Common myeloid progenitor, CD34-positive (primary cell): ENCODE measurements around the gene RAB3A.

Source experiments
- CTCF ChIA-PET: fragments of 350-600 bp; sonication (Branson Sonifier 250); formaldehyde crosslinking; loops from one replicate; lab custom pipeline; 2021; ENCODE audit warnings: antibody characterized with exemption; lab: Charles Lee
- POLR2A ChIA-PET: fragments of 350-600 bp; sonication (Branson Sonifier 250); formaldehyde crosslinking; loops from one replicate; lab custom pipeline; 2021; ENCODE audit warnings: antibody characterized with exemption; lab: Charles Lee
- DNase-seq, 3 donors: peaks; one replicate each; pipeline versions ENCODE4 v3.0.0 to v3.0.0-alpha.2; 2013
- H3K27ac ChIP-seq, 2 experiments: 1 replicate in 1 of 2; 2 replicates in 1 of 2; pipeline ENCODE4 v1.7.0; 2013; ENCODE audit warnings: inconsistent platforms in 2 of 2, low read length in 2 of 2, mild to moderate bottlenecking in 2 of 2, low read depth in 1 of 2, moderate library complexity in 1 of 2; ENCODE audit not compliant: severe bottlenecking in 2 of 2, insufficient read depth in 1 of 2, poor library complexity in 1 of 2
- H3K27me3 ChIP-seq, 5 experiments: replicated peaks in 2 of 5; 1 replicate in 3 of 5; 2 replicates in 2 of 5; pipeline versions ENCODE4 v1.6.1 to v1.7.0; 2013; ENCODE audit warnings: low read length in 4 of 5, mild to moderate bottlenecking in 2 of 5, moderate library complexity in 2 of 5, inconsistent platforms in 1 of 5; ENCODE audit not compliant: insufficient read depth in 5 of 5, control insufficient read depth in 4 of 5
- H3K36me3 ChIP-seq, 4 experiments: 1 replicate in 2 of 4; 2 replicates in 2 of 4; pipeline versions ENCODE4 v1.6.1 to v1.7.0; 2013; ENCODE audit warnings: low read length in 3 of 4, control low read depth in 1 of 4, mild to moderate bottlenecking in 1 of 4; ENCODE audit not compliant: control insufficient read depth in 4 of 4, insufficient read depth in 4 of 4
- H3K4me1 ChIP-seq, 4 experiments: 1 replicate in 3 of 4; 2 replicates in 1 of 4; pipeline versions ENCODE4 v1.6.1 to v1.7.1; 2013; ENCODE audit warnings: low read length in 3 of 4, mild to moderate bottlenecking in 3 of 4, control low read depth in 1 of 4, inconsistent platforms in 1 of 4, moderate library complexity in 1 of 4; ENCODE audit not compliant: control insufficient read depth in 4 of 4, insufficient read depth in 4 of 4; ENCODE audit errors: control extremely low read depth in 1 of 4
- H3K4me3 ChIP-seq, 7 experiments: 1 replicate in 4 of 7; 2 replicates in 3 of 7; pipeline versions ENCODE4 v1.5.1 to v1.7.0; 2013; ENCODE audit warnings: mild to moderate bottlenecking in 7 of 7, low read length in 6 of 7, moderate library complexity in 6 of 7, inconsistent platforms in 2 of 7, low read depth in 2 of 7, control low read depth in 1 of 7; ENCODE audit not compliant: insufficient read depth in 4 of 7, control insufficient read depth in 1 of 7; ENCODE audit errors: extremely low read depth in 1 of 7
- H3K9me3 ChIP-seq, 5 experiments: 1 replicate in 4 of 5; 2 replicates in 1 of 5; pipeline versions ENCODE4 v1.6.1 to v1.7.1; 2013; ENCODE audit warnings: low read length in 4 of 5, mild to moderate bottlenecking in 2 of 5, inconsistent platforms in 1 of 5, low read depth in 1 of 5, moderate library complexity in 1 of 5; ENCODE audit not compliant: control insufficient read depth in 4 of 5, insufficient read depth in 2 of 5; ENCODE audit errors: control extremely low read depth in 1 of 5
- WGBS: methylation state at CpG from one replicate; pipeline ENCODE4 v1.1.5; 2013; ENCODE audit not compliant: insufficient coverage; 5-methylcytosine and 5-hydroxymethylcytosine counted together

RAB3A gene

GRCh38 chr19:18202778-18203407 lies 949 bp downstream of the RAB3A start:
- Histone ChIP-seq H3K36me3 (peaks cover 0 to 26% (median 6%) of the 10 kb centered on the region in 4 experiments), H3K4me3 (peak overlapping the region; percentile 48 to 86 (median 71)), H3K27ac (no peak overlapping the region), H3K4me1 (peaks cover 0 to 29% (median 28%) of the 10 kb centered on the region in 4 experiments), H3K27me3 (no peaks in the 10 kb centered on the region), H3K9me3 (no peaks in the 10 kb centered on the region)
- POLR2A ChIA-PET, result interaction anchor here (1.0 kb wide), 1 partner anchor 8 kb away, joined by 8 read pairs; no protein-coding TSS in a partner anchor
- WGBS, result 3% methylated on average over 31 of the region's 32 CpGs
- CTCF ChIA-PET, result interaction anchor here (1.1 to 4.3 kb wide), 5 partner anchors 17 to 126 kb away, joined by 3 to 28 read pairs (median 4); a partner anchor contains a TSS
- DNase-seq, result no peak

DNA sequence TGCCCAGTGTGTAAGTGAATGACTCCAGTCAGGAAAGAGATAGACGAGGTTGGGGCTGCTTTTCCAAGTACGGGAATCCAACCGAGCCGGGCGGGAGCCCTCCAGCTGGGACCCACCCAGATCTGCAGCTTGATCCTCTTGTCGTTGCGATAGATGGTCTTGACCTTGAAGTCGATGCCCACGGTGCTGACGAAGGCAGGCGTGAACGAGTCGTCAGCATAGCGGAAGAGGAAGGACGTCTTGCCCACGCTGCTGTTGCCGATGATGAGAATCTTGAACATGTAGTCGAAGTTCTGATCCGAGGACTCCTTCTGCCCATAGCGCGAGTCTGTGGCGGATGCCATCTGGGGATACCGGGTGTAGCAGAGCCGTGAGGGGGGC lies 1.5 kb downstream of the RAB3A start:
- H3K27me3 ChIP-seq, result no peaks in the 10 kb centered on the region
- peaks cover 0 to 30% (median 7%) of the 10 kb centered on the region in 4 experiments for H3K36me3 ChIP-seq
- H3K4me1 ChIP-seq, result peaks cover 0 to 29% (median 28%) of the 10 kb centered on the region in 4 experiments
- DNase-seq, result peak in 1 of 3 donors; percentile 22
- peak overlapping the region in 1 of 7 experiments; percentile 74 for H3K4me3 ChIP-seq
- WGBS, result 96% methylated on average over 23 of the region's 24 CpGs
- H3K9me3 ChIP-seq, result no peaks in the 10 kb centered on the region
- POLR2A ChIA-PET, result no interaction called here
- CTCF ChIA-PET, result interaction anchor here (1.1 to 4.3 kb wide), 6 partner anchors 10 to 126 kb away, joined by 3 to 28 read pairs (median 5); partner anchors contain the start of gene MPV17L2
- no peak overlapping the region for H3K27ac ChIP-seq

DNA sequence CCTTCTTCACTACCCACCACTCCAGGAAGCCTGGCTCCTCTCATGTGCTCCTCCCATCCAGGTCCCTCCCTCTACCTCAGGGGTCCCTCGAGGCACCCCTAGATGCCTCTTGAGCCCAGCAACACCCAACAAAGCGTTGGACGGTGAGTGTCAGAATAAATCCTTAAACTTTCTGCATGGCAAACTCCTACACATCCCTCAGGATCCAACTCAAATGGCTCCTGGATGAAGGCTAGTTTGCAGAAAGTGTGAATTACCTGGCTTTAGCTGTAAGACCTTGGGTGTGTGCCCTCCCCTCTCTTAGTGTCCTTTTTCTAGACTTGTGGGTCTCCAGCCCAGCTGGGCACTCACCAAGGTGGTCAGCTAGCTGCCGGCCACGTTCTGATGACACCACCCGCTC lies 5.5 kb downstream of the RAB3A start:
- DNase-seq, result no peak
- Histone ChIP-seq H3K4me3 (no peak overlapping the region), H3K36me3 (peaks cover 0 to 43% (median 12%) of the 10 kb centered on the region in 4 experiments), H3K4me1 (peaks cover 9 to 26% (median 23%) of the 10 kb centered on the region in 4 experiments), H3K27me3 (no peaks in the 10 kb centered on the region), H3K27ac (no peak overlapping the region), H3K9me3 (no peaks in the 10 kb centered on the region)
- CTCF ChIA-PET, result interaction anchor here (2.1 kb wide), 2 partner anchors 51 to 81 kb away, joined by 5 to 7 read pairs; no protein-coding TSS in a partner anchor
- POLR2A ChIA-PET, result no interaction called here
- 100% methylated on average over 1 of the region's 6 CpGs for WGBS

DNA sequence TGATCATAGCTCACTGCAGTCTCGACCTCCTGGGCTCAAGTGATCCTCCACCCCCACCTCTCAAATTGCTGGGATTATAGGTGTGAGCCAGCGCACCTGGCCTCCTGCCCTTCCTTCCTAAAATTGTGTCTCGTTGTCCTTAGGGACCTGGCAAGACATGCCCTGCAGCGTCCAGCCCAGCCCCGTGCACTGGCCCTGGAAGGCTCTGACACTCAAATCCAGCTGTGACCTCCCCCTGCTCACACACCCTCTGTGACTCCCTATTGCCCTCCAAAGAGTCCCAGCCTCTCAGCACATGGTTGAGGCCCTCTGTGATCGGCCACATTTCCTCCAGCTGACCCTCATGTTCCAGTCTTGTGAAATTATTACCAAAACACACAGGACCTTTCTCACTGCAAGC lies 5.9 kb downstream of the RAB3A start:
- no peak overlapping the region for H3K4me3 ChIP-seq
- WGBS, result 93% methylated on average over 6 of the region's 6 CpGs
- H3K4me1 ChIP-seq, result peaks cover 9 to 24% (median 21%) of the 10 kb centered on the region in 4 experiments
- POLR2A ChIA-PET, result no interaction called here
- H3K36me3 ChIP-seq, result peaks cover 0 to 43% (median 12%) of the 10 kb centered on the region in 4 experiments
- H3K27ac ChIP-seq, result no peak overlapping the region
- H3K27me3 ChIP-seq, result no peaks in the 10 kb centered on the region
- CTCF ChIA-PET, result interaction anchor here (1.0 to 2.1 kb wide), 4 partner anchors 51 to 214 kb away, joined by 3 to 7 read pairs (median 5); no protein-coding TSS in a partner anchor
- no peak for DNase-seq
- no peaks in the 10 kb centered on the region for H3K9me3 ChIP-seq

DNA sequence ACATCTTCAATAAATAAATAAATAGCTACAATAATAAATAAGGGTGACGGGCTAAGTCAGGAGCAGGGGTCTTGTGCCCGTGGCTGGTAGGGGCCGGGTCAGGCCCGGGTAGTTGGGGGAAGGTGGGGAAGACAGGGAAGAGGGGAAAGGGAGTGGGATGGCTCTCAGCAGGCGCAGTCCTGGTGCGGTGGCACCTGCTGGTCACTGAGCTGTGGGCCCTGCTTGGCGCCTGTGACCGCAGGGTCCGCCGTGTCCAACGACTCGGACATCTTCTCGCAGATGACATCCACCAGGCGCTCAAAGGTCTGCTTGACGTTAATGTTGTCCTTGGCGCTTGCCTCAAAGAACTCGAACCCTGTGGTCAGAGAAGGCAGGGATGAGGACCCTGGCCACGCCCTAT lies 6.5 kb downstream of the RAB3A start:
- no peak overlapping the region for H3K4me3 ChIP-seq
- peaks cover 0 to 42% (median 12%) of the 10 kb centered on the region in 4 experiments for H3K36me3 ChIP-seq
- 93% methylated on average over 17 of the region's 18 CpGs for WGBS
- ChIA-PET CTCF (interaction anchor here (1.0 to 2.1 kb wide), 4 partner anchors 52 to 215 kb away, joined by 3 to 7 read pairs (median 5); no protein-coding TSS in a partner anchor), POLR2A (no interaction called here)
- H3K9me3 ChIP-seq, result no peaks in the 10 kb centered on the region
- H3K4me1 ChIP-seq, result peaks cover 9 to 21% (median 18%) of the 10 kb centered on the region in 4 experiments
- no peak overlapping the region for H3K27ac ChIP-seq
- no peaks in the 10 kb centered on the region for H3K27me3 ChIP-seq
- no peak for DNase-seq

DNA sequence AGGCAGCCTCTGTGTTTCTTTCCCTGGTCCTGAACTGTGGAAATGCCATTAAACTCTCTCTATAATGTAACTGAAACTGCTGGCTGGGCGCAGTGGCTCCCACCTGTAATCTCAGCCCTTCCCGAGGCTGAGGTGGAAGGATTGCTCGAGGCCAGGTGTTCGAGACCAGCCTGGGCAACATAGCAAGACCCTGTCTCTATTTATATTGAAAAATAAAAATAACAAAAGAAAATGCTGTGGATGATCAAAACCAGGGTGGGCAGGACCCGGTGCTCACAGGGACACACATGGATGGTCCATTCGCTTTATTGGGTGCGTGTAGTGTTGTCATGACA lies 7.4 kb downstream of the RAB3A start:
- H3K27ac ChIP-seq, result no peak overlapping the region
- no peaks in the 10 kb centered on the region for H3K9me3 ChIP-seq
- ChIA-PET CTCF (interaction anchor here (0.9 to 1.4 kb wide), 3 partner anchors 28 to 56 kb away, joined by 3 to 5 read pairs (median 3); no protein-coding TSS in a partner anchor), POLR2A (no interaction called here)
- H3K27me3 ChIP-seq, result no peaks in the 10 kb centered on the region
- peaks cover 9 to 28% (median 23%) of the 10 kb centered on the region in 4 experiments for H3K4me1 ChIP-seq
- no peak overlapping the region for H3K4me3 ChIP-seq
- DNase-seq, result no peak
- peaks cover 0 to 37% (median 12%) of the 10 kb centered on the region in 4 experiments for H3K36me3 ChIP-seq
- WGBS, result no CpG with 5 or more reads among the region's 7 CpGs
